ENCODE data around the gene RAB1B.
"Not testable (repeated sequence)": the region's sequence is repeated elsewhere in the genome, so short reads cannot be mapped to it uniquely, and the experiment has no call there.

Gene RAB1B

DNA sequence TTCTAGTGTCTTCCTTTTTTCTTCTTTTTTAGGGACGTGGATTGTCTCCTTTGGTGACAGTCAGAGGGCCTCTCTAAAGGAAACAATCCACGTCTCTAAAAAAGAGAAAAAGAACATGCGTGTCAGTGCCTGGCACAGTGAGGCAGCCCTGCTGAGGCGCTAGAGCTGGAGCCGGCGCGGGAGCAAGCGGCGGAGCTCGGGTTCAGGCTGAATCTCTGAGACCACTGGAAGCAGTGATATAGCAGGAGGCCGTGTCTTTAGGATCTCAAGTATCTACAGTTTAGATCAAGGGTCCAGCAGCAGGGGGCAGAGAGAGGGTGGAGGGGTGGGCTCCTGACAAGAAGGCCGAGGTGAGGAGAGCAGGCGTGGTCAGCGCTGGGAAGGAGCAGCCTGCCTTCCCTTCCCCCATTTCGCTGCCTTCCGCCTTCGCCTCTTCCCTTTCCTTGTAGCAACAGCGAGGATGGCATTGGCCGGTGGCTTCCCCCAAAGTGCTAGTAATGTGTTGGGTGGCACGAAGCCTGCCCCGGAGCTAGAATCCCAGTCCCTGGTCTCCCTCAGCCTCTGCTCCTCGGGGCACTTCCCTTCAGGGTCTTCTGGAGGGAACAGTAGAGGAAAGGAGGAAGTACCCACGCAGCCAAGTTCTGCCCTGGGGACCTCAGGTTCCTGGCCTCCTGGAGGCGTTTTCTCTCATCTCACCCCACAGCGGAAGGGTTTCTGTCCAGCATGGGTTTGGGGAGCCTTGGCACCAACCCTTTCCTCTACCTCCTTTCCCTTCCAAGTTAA, 28.2 kb upstream of the RAB1B start:
- no peak for DNase-seq

DNA sequence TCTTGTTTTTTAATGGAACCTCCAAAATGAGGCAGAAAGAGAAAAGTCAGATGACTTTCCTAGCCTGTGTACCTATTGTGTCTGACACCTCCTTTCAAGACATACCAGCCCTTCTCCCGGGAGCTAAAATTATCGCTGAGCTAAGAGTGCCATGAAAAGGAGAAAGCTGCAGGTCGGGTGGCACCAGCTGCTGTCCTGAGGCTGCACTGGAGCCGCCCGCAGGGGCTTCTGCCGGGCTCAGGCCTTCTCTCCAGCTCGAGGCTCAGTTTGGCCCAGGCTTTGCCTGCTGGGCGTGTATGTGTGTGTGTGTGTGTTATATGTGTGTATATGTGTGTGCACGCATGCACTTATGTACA, 27.7 kb upstream of the RAB1B start:
- no peak for DNase-seq

DNA sequence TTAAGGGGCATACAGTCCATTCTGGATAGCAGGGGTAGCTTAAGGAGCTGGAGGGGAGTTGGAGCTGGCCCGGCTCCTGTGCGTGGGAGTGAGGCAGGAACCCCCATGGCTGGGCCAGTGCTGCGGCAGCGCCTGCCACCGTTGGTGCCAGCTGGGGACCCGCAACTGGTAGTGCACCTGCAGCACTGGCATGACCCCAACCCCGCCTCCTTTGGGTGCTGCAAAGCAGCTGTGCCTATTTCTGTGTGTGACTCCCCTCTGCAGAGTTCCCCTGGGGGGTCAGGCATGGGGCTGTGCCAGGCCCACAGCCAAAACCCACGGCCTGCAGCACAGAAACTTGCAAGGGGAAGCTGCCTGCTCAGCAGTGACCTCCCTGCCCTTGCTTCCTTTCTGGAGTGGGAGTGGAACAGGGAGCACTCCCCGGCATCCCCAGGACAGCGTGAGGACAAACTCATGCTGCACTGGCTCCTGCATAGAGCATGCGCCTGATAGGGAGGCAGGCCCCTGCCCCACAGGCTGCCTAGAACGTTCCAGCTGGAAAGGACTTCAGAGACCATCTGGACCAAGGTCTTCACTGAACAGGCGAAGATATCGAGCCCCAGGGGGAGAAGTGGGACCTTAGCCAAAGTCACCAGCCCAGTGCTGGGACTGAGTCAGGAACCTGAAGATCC, 26.2 kb upstream of the RAB1B start:
- DNase-seq, result no peak

DNA sequence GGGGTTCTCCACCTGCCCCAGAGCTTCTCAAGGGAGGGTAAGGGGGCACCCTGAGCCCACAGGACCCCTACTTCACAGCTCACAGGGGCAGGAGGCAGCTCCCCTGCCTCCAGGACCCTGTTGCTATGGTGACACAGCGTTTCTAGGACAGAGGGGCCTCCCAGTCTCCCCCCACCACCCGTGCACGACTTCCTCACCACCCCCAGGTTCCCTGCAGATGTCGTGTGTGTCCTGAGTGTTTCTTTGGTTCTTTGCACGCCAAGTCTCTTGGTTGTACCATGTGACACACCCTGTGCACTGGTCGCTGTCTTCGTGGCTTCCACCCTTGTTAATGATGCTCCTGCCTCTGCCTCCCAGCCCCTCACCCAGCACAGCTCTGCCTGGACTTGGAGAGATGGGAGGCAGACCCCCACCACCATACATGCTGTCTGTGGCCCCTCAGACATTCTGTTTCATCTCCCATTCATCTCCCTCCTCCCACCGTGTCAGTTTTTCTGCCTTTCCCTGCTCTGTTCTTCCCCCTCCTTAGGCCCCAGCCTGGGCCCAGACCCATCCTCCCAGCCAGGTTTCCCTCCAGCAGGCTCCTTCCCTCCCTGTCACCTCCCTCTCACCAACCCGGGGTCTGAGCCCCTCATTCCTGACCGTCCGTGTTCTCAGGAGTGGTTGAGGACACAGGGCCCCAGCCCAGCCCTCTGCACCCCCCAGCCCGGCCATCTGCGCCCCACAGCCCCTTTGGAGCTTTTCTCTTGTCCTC, 24.5 kb upstream of the RAB1B start:
- DNase-seq, result no peak

DNA sequence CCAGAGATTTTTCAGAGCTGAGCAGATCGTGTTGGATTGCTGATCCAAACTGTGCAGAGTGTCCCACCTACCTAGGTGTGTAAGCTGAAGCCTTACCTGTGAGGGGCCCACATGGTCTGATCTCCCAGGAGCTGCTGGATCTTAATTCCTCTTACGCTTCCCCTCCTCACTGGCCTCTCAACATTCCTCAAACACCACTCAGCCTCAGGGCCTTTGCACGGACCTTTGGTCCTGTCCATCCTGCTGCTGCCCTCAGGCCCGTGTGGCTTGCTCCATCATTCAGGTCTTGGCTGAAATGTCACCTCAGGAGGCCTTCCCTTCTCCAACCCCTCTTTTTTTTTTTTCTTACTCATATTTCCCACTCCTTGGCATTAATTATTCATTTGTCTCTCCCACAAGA, 21.1 kb upstream of the RAB1B start:
- DNase-seq, result no peak

DNA sequence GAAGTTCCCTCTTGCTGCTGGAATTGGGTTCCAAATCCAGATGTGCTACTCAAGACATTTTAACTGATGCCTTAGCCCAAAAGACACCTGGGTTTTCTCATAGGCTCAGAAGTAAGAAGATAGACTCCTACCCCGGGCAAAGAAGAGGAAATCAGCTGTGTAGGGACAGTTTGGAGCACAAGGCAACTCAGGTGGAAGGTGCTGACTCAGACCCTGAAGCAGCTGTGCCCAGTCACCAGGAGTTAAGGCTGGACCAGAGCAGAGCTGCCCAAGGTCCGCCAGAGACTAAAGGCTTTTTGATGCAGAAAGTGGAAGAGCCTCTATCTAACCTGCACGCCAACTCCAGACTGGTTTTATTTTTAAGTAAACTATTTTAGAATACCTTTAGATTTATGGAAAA, 20.6 kb upstream of the RAB1B start:
- no peak for DNase-seq

DNA sequence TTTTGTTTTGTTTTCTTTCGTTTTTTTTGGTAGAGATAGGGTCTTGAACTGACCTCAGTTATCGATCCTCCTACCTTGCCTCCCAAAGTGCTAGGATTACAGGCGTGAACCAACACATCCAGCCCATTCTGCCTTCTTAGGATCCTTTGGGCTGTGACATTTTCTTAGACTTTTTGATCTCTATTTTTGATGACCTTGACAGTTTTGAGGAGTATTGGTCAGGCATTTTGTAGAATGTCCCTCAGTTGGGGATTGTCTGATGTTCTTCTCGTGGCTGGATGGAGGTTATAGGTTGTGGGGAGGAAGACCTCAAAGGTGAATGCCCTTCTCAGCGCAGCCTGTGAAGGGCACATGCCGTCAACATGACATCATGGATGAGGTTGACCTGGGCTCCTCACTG, 19.5 kb upstream of the RAB1B start:
- no peak for DNase-seq

DNA sequence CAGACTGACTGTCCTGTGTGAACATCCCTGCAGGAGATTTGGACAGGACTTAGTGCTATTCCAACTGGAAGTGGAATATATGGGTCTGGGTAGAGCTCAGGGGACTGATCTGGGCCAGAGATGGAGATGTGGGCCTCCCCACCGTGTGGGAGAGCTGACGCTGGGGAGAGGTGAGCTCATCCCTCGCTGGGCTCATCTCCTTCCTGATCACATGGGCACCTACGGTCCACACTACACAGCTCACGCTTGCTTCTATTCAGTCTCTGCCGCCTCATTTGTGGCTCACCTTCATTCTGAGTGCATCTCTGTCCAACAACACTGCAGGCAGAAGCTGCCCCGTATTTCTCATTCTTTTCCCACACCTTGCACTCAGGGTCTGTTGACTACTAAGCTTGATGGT, 16.6 kb upstream of the RAB1B start:
- no peak for DNase-seq

DNA sequence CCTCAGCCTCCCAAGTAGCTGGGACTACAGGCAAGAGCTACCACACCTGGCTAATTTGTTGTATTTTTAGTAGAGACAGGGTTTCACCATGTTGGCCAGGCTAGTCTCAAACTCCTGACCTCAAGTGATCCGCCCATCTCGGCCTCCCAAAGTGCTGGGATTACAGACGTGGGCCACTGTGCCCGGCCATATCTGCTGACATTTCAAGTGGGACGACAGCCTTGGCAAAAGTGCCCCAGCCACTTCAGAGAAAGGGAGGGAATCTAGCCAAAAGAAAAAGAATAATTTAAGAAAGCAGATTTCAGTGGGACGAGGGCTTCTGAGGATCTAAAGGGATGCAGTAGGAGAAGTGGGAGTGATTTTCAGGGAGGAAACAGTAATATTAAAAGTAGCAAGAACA, 15.4 kb upstream of the RAB1B start:
- DNase-seq, result not testable (repeated sequence)

DNA sequence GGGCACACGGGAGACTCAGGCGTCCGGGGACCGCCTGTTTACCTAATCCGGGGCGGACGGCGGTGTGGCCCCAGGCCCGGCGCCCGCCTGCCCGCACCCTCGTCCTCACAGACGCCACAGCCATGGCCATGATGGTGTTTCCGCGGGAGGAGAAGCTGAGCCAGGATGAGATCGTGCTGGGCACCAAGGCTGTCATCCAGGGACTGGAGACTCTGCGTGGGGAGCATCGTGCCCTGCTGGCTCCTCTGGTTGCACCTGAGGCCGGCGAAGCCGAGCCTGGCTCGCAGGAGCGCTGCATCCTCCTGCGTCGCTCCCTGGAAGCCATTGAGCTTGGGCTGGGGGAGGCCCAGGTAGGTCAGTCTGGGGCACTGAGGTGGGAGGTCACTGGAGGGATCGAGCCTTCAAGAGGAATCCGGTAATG, 10.0 kb upstream of the RAB1B start:
- no peak for DNase-seq

DNA sequence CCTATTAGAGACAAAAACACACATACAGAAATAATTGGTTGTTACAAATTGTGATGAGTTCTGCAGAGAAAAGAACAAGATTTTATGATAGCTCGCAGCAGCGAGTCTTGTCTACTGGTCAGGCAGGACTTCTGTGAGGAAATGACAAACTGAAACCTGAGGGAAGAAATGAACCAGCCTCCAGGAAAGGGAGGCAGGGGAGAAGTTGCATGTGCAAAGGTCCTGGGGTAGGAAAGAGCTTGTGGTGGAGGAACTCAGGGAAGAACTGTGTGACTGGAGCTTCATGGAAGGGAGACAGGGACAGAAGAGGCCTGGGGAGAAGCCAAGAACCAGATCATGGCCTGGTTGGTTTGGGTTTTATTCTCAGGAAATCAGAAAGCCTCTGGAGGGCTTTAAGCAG, 9.2 kb upstream of the RAB1B start:
- no peak for DNase-seq

DNA sequence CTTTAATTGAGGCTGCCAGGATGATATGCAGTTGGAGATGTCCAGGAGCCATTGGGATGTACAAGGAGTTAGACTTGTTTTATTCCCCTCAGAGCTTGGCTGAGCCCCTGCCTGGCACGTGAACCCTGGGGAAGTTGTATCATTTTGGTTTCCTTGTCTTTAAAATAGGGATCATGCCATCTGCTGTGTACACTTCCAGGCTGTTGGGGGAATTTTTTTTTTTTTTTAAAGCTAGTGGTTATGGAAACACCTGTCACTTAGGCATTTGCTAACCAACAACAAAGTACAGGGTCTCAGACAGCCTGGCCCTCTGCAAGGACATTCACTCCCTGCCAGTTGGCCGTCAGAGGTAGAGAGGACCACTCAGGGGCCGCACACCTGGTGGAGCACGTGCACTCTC, 8.5 kb upstream of the RAB1B start:
- DNase-seq, result no peak

DNA sequence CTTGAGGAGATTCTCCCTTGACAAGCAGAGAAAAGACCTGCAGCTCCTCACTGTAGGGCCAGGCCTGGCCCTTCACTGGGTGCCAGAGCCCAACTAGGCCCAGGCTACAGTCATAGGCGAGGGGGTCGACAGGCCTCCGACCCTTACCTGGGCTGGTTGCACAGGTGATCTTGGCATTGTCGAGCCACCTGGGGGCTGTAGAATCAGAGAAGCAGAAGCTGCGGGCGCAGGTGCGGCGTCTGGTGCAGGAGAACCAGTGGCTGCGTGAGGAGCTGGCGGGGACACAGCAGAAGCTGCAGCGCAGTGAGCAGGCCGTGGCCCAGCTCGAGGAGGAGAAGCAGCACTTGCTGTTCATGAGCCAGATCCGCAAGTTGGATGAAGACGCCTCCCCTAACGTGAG, 6.9 kb upstream of the RAB1B start:
- no peak for DNase-seq

DNA sequence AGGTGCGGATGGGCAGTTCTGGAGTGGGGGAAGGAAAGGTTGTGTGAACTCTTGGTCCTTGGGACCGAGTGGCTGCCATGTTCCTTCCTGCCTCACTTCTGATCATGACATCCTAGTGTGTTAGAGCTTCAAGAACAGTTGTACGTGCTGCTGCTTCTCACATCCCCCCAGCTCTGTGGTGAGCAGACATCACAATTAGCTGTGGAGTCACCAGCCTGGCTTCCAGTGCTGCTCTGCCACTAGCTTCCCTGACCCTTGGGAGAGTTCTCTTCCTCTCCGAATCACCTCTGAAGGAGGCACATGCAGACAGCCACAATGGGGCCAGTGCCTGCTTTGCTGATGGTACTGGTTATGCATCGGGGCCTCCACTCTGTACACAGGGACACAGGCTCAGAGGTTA, 6.2 kb upstream of the RAB1B start:
- DNase-seq, result no peak

DNA sequence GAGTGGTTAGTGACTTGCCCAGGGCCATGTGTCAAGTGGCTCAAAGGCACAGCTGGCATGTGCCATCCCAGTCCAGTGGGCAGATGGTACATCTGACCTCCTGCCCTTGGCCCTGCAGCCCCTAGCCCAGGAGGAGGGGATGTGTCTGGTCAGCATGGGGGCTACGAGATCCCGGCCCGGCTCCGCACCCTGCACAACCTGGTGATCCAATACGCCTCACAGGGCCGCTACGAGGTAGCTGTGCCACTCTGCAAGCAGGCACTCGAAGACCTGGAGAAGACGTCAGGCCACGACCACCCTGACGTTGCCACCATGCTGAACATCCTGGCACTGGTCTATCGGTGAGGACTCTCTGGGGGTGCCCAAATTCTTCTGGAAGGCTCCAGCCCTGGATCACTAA, 5.7 kb upstream of the RAB1B start:
- DNase-seq, result no peak

DNA sequence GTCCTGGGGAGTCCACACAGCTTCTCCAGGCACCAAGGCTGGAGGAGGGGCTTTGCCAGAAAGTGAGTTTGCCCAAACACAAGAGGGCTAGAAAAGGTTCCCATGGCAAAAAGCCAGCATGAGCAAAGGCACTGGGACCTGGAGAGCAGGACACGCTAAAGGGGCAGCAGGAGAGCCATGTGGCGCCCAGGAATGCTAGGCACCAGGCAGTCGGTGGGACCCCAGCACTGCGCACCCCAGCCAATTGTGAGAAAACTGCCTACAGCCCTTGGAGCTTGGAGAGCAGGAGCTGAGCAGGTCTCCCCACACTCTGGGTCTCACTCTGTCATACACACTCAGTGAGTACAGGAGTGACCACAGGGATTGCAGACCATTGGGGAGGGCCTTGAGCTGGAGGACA, 5.2 kb upstream of the RAB1B start:
- no peak for DNase-seq

DNA sequence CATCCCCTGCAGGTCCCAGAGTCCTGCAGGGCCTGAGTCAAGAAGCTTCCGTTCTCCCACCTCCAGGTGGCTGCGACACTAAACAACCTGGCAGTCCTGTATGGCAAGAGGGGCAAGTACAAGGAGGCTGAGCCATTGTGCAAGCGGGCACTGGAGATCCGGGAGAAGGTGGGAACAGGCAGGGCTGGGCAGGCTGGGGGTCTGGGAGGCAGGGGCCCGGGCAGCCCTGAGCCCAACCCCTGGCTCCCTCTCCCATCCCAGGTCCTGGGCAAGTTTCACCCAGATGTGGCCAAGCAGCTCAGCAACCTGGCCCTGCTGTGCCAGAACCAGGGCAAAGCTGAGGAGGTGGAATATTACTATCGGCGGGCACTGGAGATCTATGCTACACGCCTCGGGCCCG, 4.7 kb upstream of the RAB1B start:
- DNase-seq, result no peak

DNA sequence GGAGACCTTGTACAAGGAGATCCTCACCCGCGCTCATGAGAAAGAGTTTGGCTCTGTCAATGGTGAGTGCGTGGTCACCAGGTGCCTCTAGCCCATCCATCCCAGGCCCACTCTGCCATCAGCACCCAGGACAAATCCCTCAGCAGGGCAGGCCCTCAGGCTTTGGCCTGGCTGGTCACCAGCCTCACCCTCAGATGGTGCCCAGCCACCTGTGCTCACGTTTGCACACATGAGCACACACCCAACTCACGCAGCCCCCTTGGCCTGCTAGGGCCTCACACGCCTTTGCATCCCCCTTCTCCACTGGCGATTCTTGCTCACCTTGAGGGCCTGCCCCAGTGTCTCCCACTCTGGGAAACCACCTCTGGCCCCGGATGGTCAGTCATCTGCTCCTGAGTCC, 4.1 kb upstream of the RAB1B start:
- DNase-seq, result no peak

DNA sequence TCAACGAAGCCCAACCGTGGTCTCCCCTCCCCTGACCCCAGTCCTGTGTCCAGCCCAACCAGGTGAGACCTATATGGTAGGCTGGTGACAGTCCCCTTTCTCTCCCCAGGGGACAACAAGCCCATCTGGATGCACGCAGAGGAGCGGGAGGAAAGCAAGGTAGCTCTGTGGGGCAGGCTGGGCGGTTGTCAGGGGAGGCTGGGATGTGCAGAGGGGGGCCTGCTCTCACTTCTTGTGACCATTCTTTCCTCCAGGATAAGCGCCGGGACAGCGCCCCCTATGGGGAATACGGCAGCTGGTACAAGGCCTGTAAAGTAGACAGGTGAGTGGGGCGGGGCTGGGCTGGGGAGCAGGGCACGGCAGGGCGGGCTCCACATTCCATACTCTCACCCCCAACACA, 3.5 kb upstream of the RAB1B start:
- no peak for DNase-seq

DNA sequence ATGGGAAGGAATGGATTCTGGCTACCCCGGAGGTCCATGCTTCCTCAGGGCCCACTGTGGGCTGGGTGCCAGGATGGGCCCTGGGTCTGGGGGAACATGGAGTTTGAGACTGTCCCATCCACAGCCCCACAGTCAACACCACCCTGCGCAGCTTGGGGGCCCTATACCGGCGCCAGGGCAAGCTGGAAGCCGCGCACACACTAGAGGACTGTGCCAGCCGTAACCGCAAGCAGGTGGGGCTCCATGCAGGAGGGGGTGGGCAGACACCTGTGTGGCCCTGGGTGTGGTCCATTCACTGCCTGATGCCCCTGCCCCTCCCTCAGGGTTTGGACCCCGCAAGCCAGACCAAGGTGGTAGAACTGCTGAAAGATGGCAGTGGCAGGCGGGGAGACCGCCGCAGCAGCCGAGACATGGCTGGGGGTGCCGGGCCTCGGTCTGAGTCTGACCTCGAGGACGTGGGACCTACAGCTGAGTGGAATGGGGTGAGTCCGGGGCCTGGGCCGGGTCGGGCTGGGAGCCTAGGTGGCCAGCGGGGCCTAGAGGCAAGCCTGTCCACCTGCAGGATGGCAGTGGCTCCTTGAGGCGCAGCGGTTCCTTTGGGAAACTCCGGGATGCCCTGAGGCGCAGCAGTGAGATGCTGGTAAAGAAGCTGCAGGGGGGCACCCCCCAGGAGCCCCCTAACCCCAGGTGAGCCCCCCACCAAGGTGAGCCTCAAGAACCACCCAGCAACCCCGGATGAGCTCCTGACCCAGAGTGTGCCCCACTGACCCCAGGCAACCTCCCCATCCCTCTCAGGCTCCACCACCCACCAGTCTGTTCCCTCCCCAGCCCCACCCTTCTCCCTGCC, 2.7 kb upstream of the RAB1B start:
- DNase-seq, result no peak

DNA sequence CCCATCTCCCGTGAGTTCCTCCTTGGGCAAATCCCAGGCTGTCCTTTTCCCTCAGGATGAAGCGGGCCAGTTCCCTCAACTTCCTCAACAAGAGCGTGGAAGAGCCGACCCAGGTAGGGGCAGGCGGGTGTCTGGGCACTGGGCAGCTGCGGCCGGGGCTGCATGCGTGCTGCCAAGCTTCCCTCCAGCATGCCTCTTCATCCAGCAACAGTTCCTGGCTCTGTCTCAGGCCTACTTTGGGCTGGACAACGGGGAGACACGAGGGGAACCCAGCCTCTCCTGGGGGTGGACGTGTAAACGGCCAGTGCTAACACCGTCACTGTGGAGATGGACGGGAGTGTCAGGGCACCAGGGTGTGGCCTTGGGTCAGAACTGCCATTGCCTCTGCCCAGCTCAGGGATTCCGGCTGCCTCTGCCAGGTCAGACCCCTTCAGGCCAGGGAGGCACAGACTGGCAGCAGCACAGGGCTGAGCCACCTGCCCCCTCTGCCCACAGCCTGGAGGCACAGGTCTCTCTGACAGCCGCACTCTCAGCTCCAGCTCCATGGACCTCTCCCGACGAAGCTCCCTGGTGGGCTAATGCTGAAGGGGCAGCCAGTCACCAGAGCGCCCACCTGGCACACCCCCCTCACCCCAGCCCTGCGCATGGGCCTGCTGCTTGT, 1.9 kb upstream of the RAB1B start:
- no peak for DNase-seq

DNA sequence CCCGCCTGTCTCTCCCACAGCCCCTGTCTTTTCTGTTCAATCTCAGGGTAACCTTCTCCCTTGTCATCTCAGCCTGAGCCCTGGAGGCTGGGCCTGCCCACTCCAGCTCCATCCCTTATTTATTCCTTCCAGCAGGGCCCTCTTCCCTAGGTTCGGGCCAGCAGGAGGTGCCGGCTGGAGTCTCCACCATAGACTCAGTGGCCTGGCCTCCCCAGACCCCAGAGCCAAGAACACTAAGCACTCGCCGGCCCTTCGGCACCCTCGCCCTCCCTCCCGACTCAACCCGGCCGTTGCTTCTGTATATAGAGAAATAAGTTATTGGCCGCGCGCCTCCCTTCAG, 1.4 kb upstream of the RAB1B start:
- no peak for DNase-seq
